HG02763 (cell line): ENCODE data around the gene FRMD4B.

ENCODE experiments used
- ATAC-seq: cut with Tn5 transposase; IDR thresholded peaks from one replicate; pipeline ENCODE4 v1.9.1; 2021; ENCODE audit warnings: mild to moderate bottlenecking, moderate library complexity; ENCODE audit not compliant: unreplicated experiment

FRMD4B gene

DNA sequence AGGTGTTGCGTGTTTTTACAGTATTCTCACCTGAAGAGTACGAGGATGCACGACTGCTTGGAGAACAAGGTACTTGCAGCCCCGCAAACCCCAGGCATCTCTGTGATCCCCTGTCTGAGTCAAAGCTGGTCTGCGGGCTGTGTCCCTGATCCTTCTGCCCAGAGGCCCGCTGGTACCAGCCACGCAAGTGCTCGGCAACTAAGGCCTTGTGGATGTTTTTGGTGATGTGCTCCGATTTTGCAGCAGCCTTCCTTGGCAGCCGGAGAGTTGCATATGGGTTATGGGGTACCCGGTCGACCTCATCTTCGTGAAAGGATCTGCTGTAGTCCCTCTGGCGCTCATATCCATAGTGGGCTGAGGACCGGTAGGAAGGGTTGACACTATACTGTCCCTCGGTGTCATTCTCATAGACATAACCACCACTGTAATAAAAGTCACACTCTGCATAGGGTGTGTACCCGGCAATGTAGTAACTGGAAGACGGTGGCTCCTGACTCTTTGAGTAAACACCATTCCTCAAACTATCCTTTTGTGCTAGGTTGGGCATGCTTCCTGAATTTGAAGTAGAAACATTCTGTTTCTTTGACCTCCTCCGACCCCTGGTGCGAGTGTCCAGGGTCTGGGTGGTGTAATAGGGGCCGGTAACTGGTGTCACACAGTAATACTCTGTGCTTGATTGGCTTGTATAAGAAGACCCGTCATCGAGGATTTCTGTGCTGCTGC, 204.9 kb downstream of the FRMD4B start:
- no peak for ATAC-seq

DNA sequence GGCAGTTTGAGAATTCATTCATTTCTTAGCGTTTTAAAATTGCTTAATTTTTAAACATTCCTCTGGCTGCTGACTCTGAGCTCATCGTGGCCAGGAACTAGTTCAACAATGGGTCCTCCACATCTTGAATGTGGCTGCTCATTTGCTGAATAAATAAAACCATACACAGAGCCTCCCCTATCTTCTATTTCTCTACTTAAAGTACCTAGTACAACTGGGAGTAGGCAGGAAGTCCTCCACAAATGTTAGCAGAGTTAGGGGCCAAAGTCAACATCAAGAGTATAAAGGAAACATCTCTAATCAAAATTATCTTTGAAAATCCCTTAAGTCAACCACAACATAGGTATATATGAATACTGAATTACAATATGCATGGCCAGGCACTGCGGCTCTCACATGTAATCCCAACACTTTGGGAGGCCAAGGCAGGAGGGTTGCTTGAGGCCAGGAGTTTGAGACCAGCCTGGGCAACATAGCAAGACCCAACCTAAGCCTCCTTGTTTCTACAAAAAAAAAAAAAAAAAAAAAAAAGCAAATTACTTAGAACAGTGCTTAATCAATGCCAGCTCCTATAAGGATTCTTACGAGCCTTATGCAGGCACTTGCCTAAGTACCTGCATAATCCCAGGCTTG, 206.0 kb downstream of the FRMD4B start:
- no peak for ATAC-seq

DNA sequence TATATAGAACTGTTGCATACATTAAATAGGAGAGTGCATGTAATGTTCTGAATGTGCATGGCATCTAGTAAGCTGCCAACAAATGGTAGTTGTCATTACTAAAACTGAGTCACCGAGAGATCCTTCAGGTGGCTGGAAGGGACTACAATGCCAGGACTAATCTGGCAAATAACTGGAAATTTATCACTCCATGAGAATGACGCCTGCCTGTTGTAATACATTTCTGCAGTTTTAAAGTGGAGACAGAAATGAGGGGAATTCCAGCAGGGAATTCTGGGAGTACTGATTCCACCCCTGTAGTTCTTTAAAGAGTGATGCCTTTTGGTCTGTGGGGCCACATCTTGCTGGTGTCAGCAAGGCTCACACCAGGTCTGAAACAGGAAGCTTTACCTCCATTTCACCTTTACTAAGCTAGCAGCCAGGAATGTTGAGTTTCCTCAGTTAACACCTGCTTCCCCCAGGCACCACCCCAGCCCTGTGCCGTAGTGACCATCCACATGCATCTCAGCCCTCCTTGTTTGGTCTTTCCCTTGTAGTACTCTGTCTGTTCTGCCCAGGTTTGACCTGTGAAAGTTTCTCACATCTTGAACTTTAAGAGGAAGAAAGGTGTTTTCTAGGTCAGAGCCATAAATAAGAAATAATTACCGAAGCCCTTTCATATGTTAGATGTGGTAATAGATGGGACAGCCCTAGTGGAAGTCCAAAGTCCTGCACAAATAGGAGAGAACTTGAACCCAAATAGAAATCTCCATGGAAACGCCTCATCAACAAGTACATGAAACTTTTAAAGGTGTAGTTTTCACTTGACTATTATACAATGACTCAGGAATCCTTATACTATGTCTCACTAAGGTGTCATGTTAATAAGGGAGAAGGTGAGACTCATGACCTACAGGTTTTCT, 206.8 kb downstream of the FRMD4B start:
- no peak for ATAC-seq

DNA sequence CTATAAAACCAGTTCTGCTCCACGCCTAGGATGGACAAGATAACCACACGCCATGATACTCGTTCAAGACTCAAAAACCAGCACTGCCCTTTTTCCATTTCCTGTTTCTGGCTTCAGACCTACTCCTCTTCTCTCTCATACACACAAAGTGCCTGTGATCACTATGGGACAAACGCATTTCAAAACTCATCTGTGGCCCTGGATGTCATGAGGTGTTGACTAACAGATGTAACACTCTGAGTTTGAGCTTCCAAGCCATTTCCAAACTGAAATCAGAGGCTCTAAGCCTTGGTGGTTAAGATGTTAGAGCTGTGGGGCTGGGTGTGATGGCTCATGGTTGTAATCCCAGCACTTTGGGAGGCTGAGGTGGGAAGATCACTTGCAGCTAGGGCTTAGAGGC, 207.8 kb downstream of the FRMD4B start:
- ATAC-seq, result no peak

DNA sequence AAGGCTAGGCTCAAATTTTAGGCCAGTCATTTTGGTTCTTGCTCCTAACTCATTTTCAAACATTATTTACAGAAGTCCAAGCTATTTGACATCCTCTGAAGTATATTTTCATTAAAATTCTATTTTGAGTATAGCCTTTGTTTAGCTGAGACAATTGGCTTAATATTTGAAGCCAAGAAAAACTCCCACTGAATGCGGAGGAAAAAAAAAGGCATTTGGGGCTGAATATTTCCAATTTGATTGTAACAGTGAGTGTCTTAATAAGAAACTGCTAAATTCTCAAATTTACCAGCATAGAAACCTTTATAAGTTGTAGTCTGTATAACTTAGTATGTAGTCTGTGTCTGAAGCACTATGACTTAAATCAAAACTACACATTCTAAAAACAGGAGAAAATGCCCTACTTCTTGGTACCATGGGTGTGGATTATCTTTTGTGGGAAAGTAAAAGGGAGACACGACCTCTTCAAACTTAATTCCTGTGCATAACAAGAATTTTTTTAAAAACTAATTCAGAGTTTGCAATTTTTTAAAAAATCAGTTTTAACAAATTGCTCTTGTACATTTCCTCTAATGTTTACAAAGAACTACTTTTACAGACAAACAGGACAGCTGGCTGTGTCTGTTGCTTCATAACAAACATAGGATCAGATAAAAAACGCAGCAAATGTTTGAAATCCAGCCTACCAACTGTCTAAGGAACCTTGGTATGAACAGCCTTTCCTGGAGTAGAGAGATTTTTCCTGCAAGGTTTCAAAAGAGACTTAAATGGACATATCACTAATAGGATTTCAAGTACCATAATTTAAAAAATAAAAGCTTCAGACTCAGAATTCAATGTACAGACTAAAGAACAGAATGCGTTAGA, 210.8 kb downstream of the FRMD4B start:
- ATAC-seq, result no peak

DNA sequence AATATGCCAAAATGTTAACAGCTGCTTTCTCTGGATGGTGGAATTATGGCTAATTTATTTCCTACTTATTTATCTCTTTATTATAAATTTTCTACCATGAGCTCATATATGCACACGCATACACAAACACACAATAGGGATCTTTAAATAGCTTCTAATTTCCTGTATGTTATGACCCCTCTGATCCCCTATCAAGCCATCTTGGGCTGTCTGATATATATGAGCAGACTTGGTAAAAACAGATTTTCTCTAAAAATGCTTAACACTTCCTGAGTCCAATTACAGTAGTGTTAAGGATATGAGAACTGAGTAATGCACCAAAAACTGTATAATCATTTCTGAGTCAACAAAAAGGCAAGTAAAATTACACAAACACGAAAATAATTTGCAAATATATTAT, 211.4 kb downstream of the FRMD4B start:
- no peak for ATAC-seq

DNA sequence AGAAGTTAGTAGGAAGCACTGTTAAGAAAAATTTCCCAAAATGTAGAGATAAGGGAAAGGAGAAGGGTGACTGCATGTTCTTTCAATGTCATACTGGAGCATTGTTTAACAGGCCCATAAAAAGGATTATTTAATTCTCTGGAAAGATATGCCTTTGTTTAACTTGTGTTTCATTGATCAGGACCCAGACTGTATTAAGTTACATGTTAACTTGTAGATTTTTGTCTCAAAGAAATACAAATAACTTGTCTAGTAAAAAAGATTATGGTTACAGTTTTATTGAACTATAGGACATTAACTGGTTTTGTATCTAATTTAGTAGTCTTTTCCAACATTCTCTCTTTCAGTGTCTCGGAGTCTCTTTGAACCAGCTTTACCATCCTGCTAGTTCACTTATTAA, 213.8 kb downstream of the FRMD4B start:
- ATAC-seq, result no peak

DNA sequence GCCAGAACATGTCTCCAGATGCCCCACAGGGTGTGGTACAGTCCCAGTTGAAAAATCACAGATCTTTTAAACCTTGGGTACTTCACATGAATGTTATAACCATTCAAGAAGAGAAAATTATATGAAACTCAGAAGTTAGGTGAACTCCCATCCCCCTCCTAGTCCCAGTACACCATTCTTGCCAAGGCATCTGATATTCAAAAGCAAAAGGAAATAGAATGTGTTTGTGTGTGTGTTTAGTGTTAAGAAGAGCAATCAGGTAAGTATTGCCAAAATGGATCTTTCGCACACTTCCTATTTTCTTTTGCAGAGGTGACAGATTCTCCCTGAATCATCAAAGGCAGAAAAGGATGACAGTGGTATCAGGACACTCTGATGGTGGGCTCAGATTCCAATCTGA, 219.4 kb downstream of the FRMD4B start:
- ATAC-seq, result no peak

DNA sequence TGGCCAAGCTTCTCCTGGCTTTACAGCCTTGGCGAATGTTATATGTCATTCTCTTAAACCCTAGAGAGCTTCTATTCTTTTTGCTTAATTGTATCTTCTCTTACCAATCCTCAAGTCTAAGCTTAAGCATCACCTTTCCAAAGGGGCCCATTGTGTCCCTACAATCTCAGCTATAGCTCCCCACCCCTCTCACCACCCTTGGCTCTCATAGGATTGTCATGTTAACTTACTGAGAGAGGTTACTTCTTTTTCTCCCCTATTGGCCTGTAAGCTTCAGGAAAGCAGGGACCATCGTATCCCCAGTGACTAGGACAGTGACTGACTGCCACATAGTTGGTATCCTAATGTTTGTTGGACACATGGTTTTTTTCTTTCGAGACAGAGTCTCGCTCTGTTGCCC, 220.1 kb downstream of the FRMD4B start:
- ATAC-seq, result no peak

DNA sequence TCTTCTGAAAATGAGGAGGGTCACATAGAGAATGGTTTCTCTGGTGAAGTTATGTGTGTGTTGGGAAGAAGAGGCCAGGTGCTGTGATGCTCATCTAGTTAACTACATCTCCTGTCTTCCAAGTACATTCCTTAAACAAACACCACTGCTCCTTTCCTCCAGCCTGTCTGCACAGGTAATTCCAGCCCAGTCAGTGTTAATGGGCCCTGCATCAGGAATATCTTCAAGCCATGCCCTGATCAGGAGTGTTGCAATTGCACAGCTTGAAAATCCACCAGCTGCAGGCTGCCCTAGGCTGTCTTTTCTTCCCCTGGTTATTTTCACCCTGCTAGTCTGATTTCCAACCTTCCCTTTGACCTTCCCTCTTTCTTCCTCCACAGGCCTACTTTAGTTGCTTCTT, 221.6 kb downstream of the FRMD4B start:
- no peak for ATAC-seq

DNA sequence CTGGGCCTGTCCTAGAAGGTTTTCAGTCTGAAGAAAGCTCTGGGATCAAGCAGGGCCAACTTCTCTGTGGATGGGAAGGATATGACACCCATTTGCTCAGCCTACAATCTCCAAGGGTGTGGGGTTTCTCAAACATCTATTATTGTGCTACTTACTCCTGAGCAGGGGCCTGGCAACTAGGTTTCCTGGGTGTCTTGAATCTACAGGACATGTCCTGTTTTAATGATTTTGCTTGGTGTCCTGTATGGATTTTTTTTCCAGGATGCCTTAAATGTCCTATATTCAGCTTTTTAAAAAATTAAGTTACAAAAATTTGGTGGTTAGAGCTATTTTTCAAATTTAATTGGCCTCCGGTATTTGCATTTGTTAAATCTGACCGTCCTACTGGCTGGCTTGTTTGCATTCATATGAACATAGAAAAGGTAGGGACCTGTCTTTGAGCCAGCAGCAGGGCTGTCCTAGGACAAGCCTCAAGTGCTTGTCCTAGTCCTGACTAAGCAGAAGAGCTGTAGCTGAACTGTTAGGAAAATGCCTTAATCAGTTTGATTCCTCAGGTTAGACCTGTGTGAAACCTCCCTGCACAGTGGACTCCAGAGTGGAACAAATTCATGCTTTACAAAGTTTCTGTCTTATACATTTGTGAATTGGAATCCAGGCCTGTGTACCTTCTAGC, 223.4 kb downstream of the FRMD4B start:
- ATAC-seq, result no peak

DNA sequence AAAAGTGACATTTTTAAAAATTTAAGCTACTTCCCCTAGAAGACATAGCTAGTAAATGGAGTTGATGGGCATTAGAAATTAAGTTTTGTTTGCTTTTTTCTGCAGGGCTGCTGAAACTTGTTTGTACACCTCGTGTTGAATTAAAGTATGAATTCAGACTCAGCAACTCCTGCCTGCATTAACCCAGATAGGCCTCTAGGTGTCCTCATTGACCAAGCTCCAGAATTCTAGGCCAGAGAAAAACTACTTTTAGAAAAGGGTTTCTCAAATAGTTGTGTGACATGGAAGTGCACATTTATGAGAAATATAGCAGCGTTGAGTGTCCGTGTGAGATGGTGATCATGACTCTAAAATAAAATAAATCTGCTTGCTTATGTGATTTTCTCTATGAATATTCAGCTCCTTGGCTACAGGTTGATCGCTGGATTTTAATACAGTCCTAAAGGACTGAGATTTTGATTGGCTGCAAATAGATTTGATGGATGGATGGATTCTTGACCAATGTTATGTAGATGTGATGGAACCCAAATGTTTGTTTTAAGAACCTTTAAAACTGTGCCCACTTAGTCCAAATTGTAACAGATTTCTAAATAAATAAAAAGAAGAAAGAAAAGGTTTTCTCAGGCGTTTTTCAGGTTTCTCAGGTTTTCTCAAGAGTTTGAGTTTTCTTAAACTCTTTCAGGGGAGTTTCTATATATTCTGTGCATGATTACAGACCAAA, 224.1 kb downstream of the FRMD4B start:
- ATAC-seq, result no peak

DNA sequence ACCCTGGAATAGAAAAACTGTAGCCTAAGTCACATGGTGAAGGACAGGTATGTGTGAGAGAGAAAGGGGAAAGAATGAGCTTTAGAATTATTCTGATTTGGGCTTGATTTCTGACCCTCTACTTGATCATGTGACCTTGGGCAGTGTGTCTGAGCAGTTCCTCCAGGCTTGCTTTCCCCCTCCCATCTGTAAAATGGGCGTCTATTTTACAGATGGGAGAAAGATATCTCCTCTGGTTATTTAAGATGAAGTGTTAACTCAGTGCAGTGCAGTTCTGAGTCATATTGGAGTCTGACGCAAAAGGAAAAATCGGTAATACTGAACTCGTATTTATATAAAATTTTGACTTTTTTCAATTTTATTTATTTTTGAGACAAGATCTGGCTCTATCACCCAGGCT, 225.4 kb downstream of the FRMD4B start:
- ATAC-seq, result no peak

DNA sequence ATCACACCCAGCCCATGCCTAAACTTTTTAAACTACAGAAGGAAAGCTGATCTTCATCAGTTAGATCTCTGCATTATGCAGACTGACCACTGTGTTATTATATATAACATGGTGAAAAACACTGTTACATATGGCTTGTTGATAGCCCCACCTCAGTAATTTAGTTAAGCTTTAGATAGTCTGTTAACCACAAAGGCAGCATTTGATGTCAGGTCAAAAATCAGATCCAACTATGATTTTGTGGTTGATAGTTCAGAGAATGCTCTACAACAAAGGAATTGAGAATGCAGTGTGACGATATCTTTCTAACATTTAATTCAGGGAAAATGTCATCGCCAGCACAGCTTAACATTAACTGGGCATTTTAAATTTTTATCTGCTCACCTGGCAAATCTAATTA, 225.8 kb downstream of the FRMD4B start:
- ATAC-seq, result no peak

DNA sequence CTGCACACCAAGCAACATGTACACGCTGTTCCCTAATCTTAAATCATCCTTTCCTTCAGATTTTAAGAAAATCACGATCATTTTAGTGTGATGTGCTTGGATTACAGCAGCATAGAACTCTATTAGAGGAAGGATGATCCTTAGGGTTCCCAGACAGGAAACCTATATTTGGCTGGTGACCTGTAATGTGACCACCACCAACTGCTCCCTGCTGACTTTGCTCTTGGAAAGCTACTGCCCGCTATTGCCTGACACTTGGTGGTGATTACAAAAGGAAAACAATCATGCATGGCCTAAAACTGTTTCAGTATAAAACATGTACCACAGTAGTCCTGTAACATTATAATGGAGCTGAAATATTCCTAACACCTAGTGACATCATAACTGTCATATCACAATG, 236.3 kb downstream of the FRMD4B start:
- ATAC-seq, result no peak

DNA sequence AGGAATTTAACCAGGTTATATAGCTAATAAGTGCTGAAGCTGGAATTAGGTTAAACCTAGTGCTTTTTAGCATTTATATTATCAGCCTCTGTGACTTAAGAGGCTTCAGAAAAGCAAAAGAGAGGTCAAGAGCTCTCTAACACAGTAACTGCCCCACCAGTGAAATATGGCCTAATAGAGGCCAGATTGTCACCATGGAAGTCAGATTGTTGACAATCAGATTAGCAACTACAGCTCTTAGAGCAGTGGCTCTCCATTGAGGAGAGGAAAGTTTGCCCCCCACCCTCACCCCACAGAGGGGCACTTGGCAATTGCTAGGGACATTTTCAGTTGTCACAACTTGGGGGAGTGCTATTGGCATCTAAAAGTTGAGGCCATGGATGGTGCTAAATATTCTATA, 240.2 kb downstream of the FRMD4B start:
- ATAC-seq, result no peak

DNA sequence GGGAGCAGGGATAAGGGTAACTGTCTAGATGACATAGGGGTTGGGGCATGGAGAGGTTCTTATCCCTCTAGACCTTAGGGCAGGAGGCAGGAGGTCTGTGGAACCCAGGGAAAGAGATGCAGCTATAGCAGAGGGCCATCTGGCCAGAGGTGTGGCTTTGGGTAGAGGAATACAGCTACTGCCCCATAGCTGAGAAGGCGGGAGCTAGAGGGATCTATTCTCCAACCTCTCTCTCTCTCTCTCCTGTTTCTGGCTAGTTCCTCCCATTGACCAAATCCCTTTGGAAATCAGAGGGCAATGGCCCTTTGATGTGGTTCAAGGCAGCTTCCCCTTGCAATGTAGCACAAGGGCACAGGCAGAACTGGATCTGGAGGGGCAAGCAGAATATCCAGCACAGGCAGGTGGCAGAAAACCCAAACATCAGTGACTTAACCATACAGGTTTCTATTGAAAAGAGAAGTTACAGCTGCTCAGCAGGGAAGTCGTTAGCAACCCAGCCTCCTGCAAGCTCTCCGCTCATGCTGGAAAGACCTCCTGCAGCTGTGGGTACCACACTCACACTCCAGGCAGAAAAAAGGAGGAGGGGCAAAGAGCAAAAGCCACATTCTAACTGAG, 241.2 kb downstream of the FRMD4B start:
- ATAC-seq, result no peak

DNA sequence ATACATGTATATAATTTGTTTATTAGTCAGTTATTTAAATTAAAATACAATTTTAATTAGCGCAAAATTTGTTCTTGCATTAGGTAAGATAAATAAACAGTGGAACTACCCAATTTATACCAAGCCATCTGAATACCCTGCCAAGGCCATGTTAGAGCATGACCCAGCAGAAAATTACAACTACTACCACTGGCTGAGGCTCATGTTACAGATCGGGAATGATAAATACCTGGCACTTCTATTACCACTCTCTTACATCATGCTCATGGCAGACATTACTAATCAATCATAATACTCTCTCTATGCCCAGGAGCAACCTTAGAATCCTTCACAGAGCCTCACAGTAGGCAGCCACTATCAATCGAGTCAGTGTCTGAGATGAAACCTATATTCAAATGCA, 242.3 kb downstream of the FRMD4B start:
- ATAC-seq, result no peak

DNA sequence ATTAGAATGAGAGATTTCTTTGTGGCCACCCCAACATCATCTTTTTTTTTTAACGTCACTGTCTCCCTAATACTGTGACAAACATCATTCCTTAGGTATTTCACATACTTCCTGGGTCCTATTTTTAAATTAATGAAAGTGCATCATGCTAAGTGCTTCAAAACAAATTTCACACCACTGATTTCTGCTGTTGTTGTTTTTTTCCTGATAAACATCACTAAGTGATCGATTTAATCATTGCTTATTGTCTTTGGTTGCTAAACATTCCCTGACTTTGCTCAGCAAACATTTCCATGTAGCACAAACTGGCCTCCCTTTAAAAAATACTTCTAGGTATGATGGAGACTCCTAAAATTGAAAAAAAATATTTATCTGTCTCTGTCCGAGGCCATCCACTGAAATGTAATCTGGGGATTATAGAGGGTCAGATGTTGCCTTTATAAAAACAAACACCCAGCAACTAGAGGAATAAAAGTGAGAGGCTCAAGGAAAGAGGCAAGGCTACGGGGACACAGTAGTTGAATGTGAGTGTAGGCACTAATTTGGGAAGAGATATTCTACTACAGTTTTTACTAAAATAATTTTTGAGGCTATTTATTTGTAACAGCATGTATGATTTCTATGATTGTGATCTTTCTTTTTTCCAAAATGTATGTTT, 243.0 kb downstream of the FRMD4B start:
- ATAC-seq, result no peak
